Central memory CD8-positive, alpha-beta T cell (primary cell): Measurements from ENCODE around the gene RIMS1.

Experiments used
- ATAC-seq: fragments of 150-1000 bp; cut with Tn5 transposase; replicated peaks from 2 replicates; pipeline ENCODE4 v1.10.0; 2022; ENCODE audit warnings: mild to moderate bottlenecking, moderate FRiP score, moderate number of reproducible peaks; ENCODE audit not compliant: poor library complexity, severe bottlenecking; ENCODE audit errors: extremely low read depth
- DNase-seq, 2 donors: peaks; one replicate each; pipeline ENCODE4 v3.0.0; 2021; ENCODE audit warnings: low spot score in 2 of 2
- H3K27ac Mint-ChIP-seq: one replicate; pipeline ENCODE4 v1.8.0; 2022; ENCODE audit warnings: low read depth, mild to moderate bottlenecking, moderate library complexity, mixed read lengths
- H3K27me3 Mint-ChIP-seq: one replicate; pipeline ENCODE4 v1.8.0; 2022; ENCODE audit warnings: mixed read lengths
- H3K36me3 Mint-ChIP-seq: one replicate; pipeline ENCODE4 v1.8.0; 2022; ENCODE audit warnings: mild to moderate bottlenecking, moderate library complexity, mixed read lengths; ENCODE audit not compliant: insufficient read depth
- H3K4me1 Mint-ChIP-seq: one replicate; pipeline ENCODE4 v1.8.0; 2022; ENCODE audit warnings: mixed read lengths
- H3K4me3 Mint-ChIP-seq: one replicate; pipeline ENCODE4 v1.8.0; 2022; ENCODE audit warnings: mild to moderate bottlenecking, moderate library complexity, mixed read lengths
- H3K9me3 Mint-ChIP-seq: one replicate; pipeline ENCODE4 v1.8.0; 2022; ENCODE audit warnings: mixed read lengths

RIMS1 gene

GRCh38 chr6:72282201-72282600 is 395.9 kb downstream of the RIMS1 start:
- H3K36me3 Mint-ChIP-seq = no peaks in the 10 kb centered on the region
- no peaks in the 10 kb centered on the region for H3K4me1 Mint-ChIP-seq
- DNase-seq (no peak), ATAC-seq (no peak)
- H3K27me3 Mint-ChIP-seq = no peaks in the 10 kb centered on the region
- peaks cover 5% of the 10 kb centered on the region for H3K9me3 Mint-ChIP-seq
- no peak overlapping the region for H3K27ac Mint-ChIP-seq
- no peak overlapping the region for H3K4me3 Mint-ChIP-seq

GRCh38 chr6:72283571-72283970 is 397.2 kb downstream of the RIMS1 start:
- ATAC-seq = no peak
- H3K27ac Mint-ChIP-seq = no peak overlapping the region
- no peak overlapping the region for H3K4me3 Mint-ChIP-seq
- no peaks in the 10 kb centered on the region for H3K27me3 Mint-ChIP-seq
- H3K9me3 Mint-ChIP-seq = peaks cover 5% of the 10 kb centered on the region
- no peaks in the 10 kb centered on the region for H3K36me3 Mint-ChIP-seq
- DNase-seq = no peak
- H3K4me1 Mint-ChIP-seq = no peaks in the 10 kb centered on the region

GRCh38 chr6:72286911-72287311 is 400.6 kb downstream of the RIMS1 start:
- DNase-seq (no peak), ATAC-seq (no peak)
- Mint-ChIP-seq H3K27me3 (no peaks in the 10 kb centered on the region), H3K9me3 (peaks cover 5% of the 10 kb centered on the region), H3K4me3 (no peak overlapping the region), H3K27ac (no peak overlapping the region), H3K4me1 (no peaks in the 10 kb centered on the region), H3K36me3 (no peaks in the 10 kb centered on the region)

- DNase-seq = no peak
- H3K27me3 Mint-ChIP-seq = no peaks in the 10 kb centered on the region
- H3K9me3 Mint-ChIP-seq = peaks cover 5% of the 10 kb centered on the region
- no peak overlapping the region for H3K4me3 Mint-ChIP-seq
- H3K27ac Mint-ChIP-seq = no peak overlapping the region
- ATAC-seq = no peak
- no peaks in the 10 kb centered on the region for H3K4me1 Mint-ChIP-seq
- H3K36me3 Mint-ChIP-seq = no peaks in the 10 kb centered on the region
Measured at GRCh38 chr6:72287801-72288200, 401.5 kb downstream of the RIMS1 start.

- Mint-ChIP-seq H3K9me3 (peaks cover 5% of the 10 kb centered on the region), H3K27me3 (no peaks in the 10 kb centered on the region), H3K27ac (no peak overlapping the region), H3K4me3 (no peak overlapping the region), H3K36me3 (no peaks in the 10 kb centered on the region), H3K4me1 (no peaks in the 10 kb centered on the region)
- no peak for ATAC-seq
- DNase-seq = no peak
Measured at GRCh38 chr6:72288592-72288991, 402.2 kb downstream of the RIMS1 start.

- no peaks in the 10 kb centered on the region for H3K4me1 Mint-ChIP-seq
- no peaks in the 10 kb centered on the region for H3K36me3 Mint-ChIP-seq
- no peak for DNase-seq
- no peak overlapping the region for H3K27ac Mint-ChIP-seq
- H3K9me3 Mint-ChIP-seq = no peaks in the 10 kb centered on the region
- ATAC-seq = no peak
- no peak overlapping the region for H3K4me3 Mint-ChIP-seq
- no peaks in the 10 kb centered on the region for H3K27me3 Mint-ChIP-seq
Measured at GRCh38 chr6:72290620-72291019, 404.3 kb downstream of the RIMS1 start.

GRCh38 chr6:72296375-72296774 is 410.0 kb downstream of the RIMS1 start:
- H3K36me3 Mint-ChIP-seq = no peaks in the 10 kb centered on the region
- no peaks in the 10 kb centered on the region for H3K27me3 Mint-ChIP-seq
- ATAC-seq (no peak), DNase-seq (no peak)
- H3K4me3 Mint-ChIP-seq = no peak overlapping the region
- no peaks in the 10 kb centered on the region for H3K9me3 Mint-ChIP-seq
- no peak overlapping the region for H3K27ac Mint-ChIP-seq
- H3K4me1 Mint-ChIP-seq = no peaks in the 10 kb centered on the region

- DNase-seq (no peak), ATAC-seq (no peak)
- H3K9me3 Mint-ChIP-seq = no peaks in the 10 kb centered on the region
- H3K27me3 Mint-ChIP-seq = no peaks in the 10 kb centered on the region
- H3K4me3 Mint-ChIP-seq = no peak overlapping the region
- H3K27ac Mint-ChIP-seq = no peak overlapping the region
- no peaks in the 10 kb centered on the region for H3K4me1 Mint-ChIP-seq
- no peaks in the 10 kb centered on the region for H3K36me3 Mint-ChIP-seq
Measured at GRCh38 chr6:72305971-72306370, 419.6 kb downstream of the RIMS1 start.

- Mint-ChIP-seq H3K4me3 (no peak overlapping the region), H3K4me1 (no peaks in the 10 kb centered on the region), H3K36me3 (no peaks in the 10 kb centered on the region), H3K27ac (no peak overlapping the region), H3K9me3 (no peaks in the 10 kb centered on the region), H3K27me3 (no peaks in the 10 kb centered on the region)
- DNase-seq (no peak), ATAC-seq (no peak)
Measured at GRCh38 chr6:72316675-72317380, 430.5 kb downstream of the RIMS1 start.

GRCh38 chr6:72321788-72322187 is 435.4 kb downstream of the RIMS1 start:
- Mint-ChIP-seq H3K9me3 (peaks cover 5% of the 10 kb centered on the region), H3K27me3 (no peaks in the 10 kb centered on the region), H3K4me3 (no peak overlapping the region), H3K27ac (no peak overlapping the region), H3K4me1 (no peaks in the 10 kb centered on the region), H3K36me3 (peaks cover under 1% of the 10 kb centered on the region)
- ATAC-seq = no peak
- DNase-seq = no peak

- Mint-ChIP-seq H3K9me3 (peaks cover 5% of the 10 kb centered on the region), H3K4me1 (no peaks in the 10 kb centered on the region)
Measured at GRCh38 chr6:72322771-72323170, 436.4 kb downstream of the RIMS1 start.

GRCh38 chr6:72324591-72324990 is 438.2 kb downstream of the RIMS1 start:
- Mint-ChIP-seq H3K27me3 (no peaks in the 10 kb centered on the region), H3K4me1 (no peaks in the 10 kb centered on the region), H3K9me3 (peaks cover 8% of the 10 kb centered on the region), H3K27ac (no peak overlapping the region), H3K4me3 (no peak overlapping the region), H3K36me3 (peaks cover 1% of the 10 kb centered on the region)
- no peak for ATAC-seq
- DNase-seq = no peak

More at GRCh38 chr6:72322771-72323170, 436.4 kb downstream of the RIMS1 start:
- Mint-ChIP-seq H3K27ac (no peak overlapping the region), H3K4me3 (no peak overlapping the region), H3K36me3 (peaks cover 1% of the 10 kb centered on the region), H3K27me3 (no peaks in the 10 kb centered on the region)
- DNase-seq (no peak), ATAC-seq (no peak)

- Mint-ChIP-seq H3K4me1 (no peaks in the 10 kb centered on the region), H3K9me3 (peaks cover 11% of the 10 kb centered on the region)
- DNase-seq = no peak
Measured at GRCh38 chr6:72328775-72329174, 442.4 kb downstream of the RIMS1 start.

More at GRCh38 chr6:72328775-72329174, 442.4 kb downstream of the RIMS1 start:
- Mint-ChIP-seq H3K4me3 (no peak overlapping the region), H3K27ac (no peak overlapping the region), H3K36me3 (peaks cover 1% of the 10 kb centered on the region), H3K27me3 (no peaks in the 10 kb centered on the region)
- no peak for ATAC-seq
